Panc1 (cell line): ENCODE data around the gene PLPP7. TPM values are rescaled to one million over a fixed set of nuclear protein-coding genes. Genes with fewer than 3 reads are reported as not detected.
"Not testable (repeated sequence)": the region's sequence is repeated elsewhere in the genome, so short reads cannot be mapped to it uniquely, and the experiment has no call there.

Source experiments
- ATAC-seq: fragments of 200-7000 bp; cut with Tn5 transposase; 2 replicates; pipeline ENCODE4 v1.9.1; 2020; ENCODE audit warnings: mild to moderate bottlenecking, moderate library complexity
- BruUV-seq: library from RNA; stranded (reverse); fragments of 400-500 nt; replicated peaks from 2 replicates; lab custom pipeline; 2021; lab: Mats Ljungman, UMichigan
- CTCF ChIA-PET: fragments of 300-600 bp; sonication (Branson Sonifier 250); formaldehyde crosslinking; loops from one replicate; lab custom pipeline; 2022; ENCODE audit warnings: antibody characterized with exemption; lab: Charles Lee
- POLR2A ChIA-PET: fragments of 300-600 bp; sonication (Branson Sonifier 250); formaldehyde crosslinking; loops from one replicate; lab custom pipeline; 2022; ENCODE audit warnings: antibody characterized with exemption; lab: Charles Lee
- DNase-seq: peaks from one replicate; pipeline ENCODE4 v3.0.0-alpha.2; 2010; ENCODE audit warnings: low read depth, low spot score
- H3K27ac ChIP-seq: 2 replicates; pipeline ENCODE4 v1.5.1; 2011; ENCODE audit warnings: mild to moderate bottlenecking, low read length, inconsistent platforms
- H3K27me3 ChIP-seq: fragments of 200-500 bp; sonication (Bioruptor generic); 2 replicates; pipeline ENCODE4 v1.6.0; 2014; ENCODE audit warnings: low read length, inconsistent platforms; ENCODE audit not compliant: control insufficient read depth, insufficient read depth
- H3K36me3 ChIP-seq: fragments of 200-500 bp; sonication (Bioruptor generic); 2 replicates; pipeline ENCODE4 v1.5.1; 2014; ENCODE audit warnings: inconsistent platforms, mild to moderate bottlenecking, low read length, moderate library complexity; ENCODE audit not compliant: control insufficient read depth, insufficient read depth
- H3K4me1 ChIP-seq: 2 replicates; pipeline ENCODE4 v1.5.1; 2011; ENCODE audit warnings: inconsistent platforms, mild to moderate bottlenecking, low read length, moderate library complexity; ENCODE audit not compliant: control insufficient read depth, insufficient read depth
- H3K4me3 ChIP-seq, 2 experiments: 2 replicates each; pipeline ENCODE4 v1.5.1; 2011 to 2012; ENCODE audit warnings: low read depth in 2 of 2, low read length in 2 of 2, mild to moderate bottlenecking in 2 of 2, inconsistent platforms in 1 of 2, moderate library complexity in 1 of 2
- H3K9me3 ChIP-seq: fragments of 200-500 bp; sonication (Bioruptor generic); 2 replicates; pipeline ENCODE4 v1.5.1; 2014; ENCODE audit warnings: low read depth, mild to moderate bottlenecking, inconsistent platforms, low read length, moderate library complexity; ENCODE audit not compliant: control insufficient read depth, insufficient read depth
- POLR2AphosphoS5 ChIP-seq: IDR thresholded peaks from 2 replicates; pipeline ENCODE4 v1.6.1; 2012; ENCODE audit warnings: mild to moderate bottlenecking, low read depth, low read length, moderate library complexity
- REST ChIP-seq, 2 experiments: IDR thresholded peaks; 2 replicates each; pipeline ENCODE4 v1.6.1; 2011 to 2012; ENCODE audit warnings: low read depth in 2 of 2, control low read depth in 1 of 2, low read length in 1 of 2, mild to moderate bottlenecking in 1 of 2, moderate library complexity in 1 of 2; ENCODE audit not compliant: insufficient read depth in 1 of 2
- SIN3A ChIP-seq: IDR thresholded peaks from 2 replicates; pipeline ENCODE4 v1.6.1; 2012; ENCODE audit warnings: low read depth, mild to moderate bottlenecking, low read length, moderate library complexity, borderline replicate concordance; ENCODE audit not compliant: insufficient read depth
- TCF7L2 ChIP-seq: IDR thresholded peaks from 2 replicates; pipeline ENCODE4 v1.6.1; 2011; ENCODE audit warnings: mild to moderate bottlenecking, low read depth, low read length, inconsistent platforms
- in situ Hi-C: cut with HindIII; loops from 2 replicates; pipeline ENCODE4 v1.10.0; 2016; ENCODE audit warnings: low sequenced_read_pairs, low pct_unique_long_range_greater_than_20kb
- intact Hi-C: fragments of 100-400 bp; cut with micrococcal nuclease; formaldehyde crosslinking; loops from one replicate; pipeline ENCODE4 v1.10.0; 2022; ENCODE audit not compliant: unreplicated experiment
- total RNA-seq: library from RNA; stranded (reverse); gene quantifications from one replicate; pipeline ENCODE4 v1.2.1, GENCODE V29; 2021; ENCODE audit not compliant: unreplicated experiment
- TF ChIP-seq, protein P1 (sequence below): fragments of 450-650 bp; IDR thresholded peaks from 2 replicates; pipeline ENCODE4 v1.5.1; 2017; ENCODE audit warnings: mild to moderate bottlenecking

PLPP7 gene
- total RNA-seq, 1 experiment from 2014 or later = 3.3 TPM

DNA sequence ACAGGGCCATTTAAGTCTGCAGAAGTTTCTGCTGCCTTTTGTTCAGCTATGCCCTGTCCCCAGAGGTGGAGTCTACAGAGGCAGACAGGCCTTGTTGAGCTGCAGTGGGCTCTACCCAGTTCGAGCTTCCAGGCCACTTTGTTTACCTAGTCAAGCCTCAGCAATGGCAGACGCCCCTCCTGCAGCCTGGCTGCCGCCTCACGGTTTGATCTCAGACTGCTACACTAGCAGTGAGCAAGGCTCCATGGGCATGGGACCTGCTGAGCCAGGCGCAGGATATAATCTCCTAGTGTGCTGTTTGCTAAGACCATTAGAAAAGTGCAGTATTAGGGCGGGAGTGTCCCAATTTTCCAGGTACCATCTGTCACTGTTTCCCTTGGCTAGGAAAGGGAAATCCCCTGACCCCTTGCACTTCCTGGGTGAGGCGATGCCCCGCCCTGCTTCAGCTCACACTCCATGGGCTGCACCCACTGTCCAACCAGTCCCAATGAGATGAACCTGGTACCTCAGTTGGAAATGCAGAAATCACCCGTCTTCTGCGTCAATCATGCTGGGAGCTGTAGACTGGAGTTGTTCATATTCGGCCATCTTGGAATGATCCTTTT lies 55.5 kb downstream of the PLPP7 start:
- H3K36me3 ChIP-seq, H3K4me3 ChIP-seq, BruUV-seq, H3K27me3 ChIP-seq, in situ Hi-C loops, H3K27ac ChIP-seq, H3K4me1 ChIP-seq, ATAC-seq, intact Hi-C loops, CTCF ChIA-PET, DNase-seq, H3K9me3 ChIP-seq, POLR2A ChIA-PET: not testable (repeated sequence)

DNA sequence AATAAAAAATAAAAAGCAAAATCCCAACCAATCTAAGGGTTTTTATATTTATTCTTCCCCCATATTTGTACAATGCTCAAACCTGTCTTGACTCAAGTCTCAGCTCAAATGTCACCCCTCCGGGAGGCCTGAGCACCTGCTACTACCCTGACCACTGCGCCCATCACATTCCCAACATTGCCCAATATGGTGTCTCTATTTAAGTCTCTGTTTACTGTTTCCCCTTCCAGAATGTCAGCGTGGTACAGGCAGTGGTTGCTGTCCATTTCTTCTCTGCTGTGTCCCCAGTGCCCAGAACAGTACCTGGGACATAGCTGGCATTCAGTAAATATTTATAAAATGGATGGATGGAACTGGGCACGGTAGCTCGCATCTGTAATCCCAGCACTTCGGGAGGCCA lies 57.0 kb downstream of the PLPP7 start:
- TF ChIP-seq REST (IDR thresholded peaks at IDR 0.05; ENCODE audit: insufficient read depth in 1 of 2, low read depth in 2 of 2, low read length in 1 of 2) = no peak
- TF ChIP-seq, protein P1, sequence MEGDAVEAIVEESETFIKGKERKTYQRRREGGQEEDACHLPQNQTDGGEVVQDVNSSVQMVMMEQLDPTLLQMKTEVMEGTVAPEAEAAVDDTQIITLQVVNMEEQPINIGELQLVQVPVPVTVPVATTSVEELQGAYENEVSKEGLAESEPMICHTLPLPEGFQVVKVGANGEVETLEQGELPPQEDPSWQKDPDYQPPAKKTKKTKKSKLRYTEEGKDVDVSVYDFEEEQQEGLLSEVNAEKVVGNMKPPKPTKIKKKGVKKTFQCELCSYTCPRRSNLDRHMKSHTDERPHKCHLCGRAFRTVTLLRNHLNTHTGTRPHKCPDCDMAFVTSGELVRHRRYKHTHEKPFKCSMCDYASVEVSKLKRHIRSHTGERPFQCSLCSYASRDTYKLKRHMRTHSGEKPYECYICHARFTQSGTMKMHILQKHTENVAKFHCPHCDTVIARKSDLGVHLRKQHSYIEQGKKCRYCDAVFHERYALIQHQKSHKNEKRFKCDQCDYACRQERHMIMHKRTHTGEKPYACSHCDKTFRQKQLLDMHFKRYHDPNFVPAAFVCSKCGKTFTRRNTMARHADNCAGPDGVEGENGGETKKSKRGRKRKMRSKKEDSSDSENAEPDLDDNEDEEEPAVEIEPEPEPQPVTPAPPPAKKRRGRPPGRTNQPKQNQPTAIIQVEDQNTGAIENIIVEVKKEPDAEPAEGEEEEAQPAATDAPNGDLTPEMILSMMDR = no peak
- no peak for TF ChIP-seq POLR2AphosphoS5
- TF ChIP-seq TCF7L2 = no peak
- TF ChIP-seq SIN3A = no peak
- Histone ChIP-seq H3K4me1 (no peaks in the 10 kb centered on the region), H3K9me3 (no peaks in the 10 kb centered on the region), H3K27ac (no peak overlapping the region), H3K27me3 (no peaks in the 10 kb centered on the region), H3K36me3 (no peaks in the 10 kb centered on the region), H3K4me3 (no peak overlapping the region)
- ATAC-seq (no peak), DNase-seq (no peak)
- in situ Hi-C loops = no loop called here
- POLR2A ChIA-PET = no interaction called here
- no TSS peak for BruUV-seq
- CTCF ChIA-PET = interaction anchor here (1.2 kb wide), 1 partner anchor 10 kb away, joined by 3 read pairs; no protein-coding TSS in a partner anchor
- intact Hi-C loops = no loop called here

DNA sequence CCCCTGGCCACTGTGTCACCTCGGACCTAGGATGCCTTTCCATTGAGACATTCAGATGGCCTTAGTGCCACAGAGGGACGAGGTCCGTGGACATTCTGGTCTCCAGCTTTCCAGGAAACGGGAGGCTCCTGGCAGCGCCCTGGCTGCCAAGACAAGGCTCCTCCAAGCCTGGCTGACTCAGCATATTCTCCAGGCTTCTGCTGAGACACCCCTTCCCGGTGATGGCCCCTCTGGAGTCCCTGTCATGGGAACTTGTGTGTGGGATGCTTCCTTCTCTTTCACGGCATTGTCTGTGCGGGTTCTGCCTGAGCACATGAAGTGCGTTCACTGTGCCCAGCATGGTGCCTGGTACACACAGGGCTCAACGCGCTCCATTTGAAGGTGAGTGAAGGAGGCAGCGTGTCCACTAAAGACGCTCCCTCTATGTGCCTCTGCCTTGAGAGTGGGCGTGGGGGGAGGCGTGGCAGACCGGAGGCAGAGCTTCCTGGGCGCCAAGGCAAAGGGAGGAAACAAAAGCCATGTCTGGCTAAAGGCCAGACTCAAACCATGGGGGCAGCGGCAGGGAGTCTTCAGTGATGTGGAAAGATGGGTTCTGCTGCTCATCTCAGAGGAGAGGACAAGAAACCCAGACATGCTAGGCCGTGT lies 58.0 kb downstream of the PLPP7 start:
- H3K36me3 ChIP-seq = no peaks in the 10 kb centered on the region
- H3K9me3 ChIP-seq = no peaks in the 10 kb centered on the region
- no peak overlapping the region for H3K27ac ChIP-seq
- intact Hi-C loops (no loop called here), in situ Hi-C loops (no loop called here)
- BruUV-seq = no TSS peak
- DNase-seq (no peak), ATAC-seq (no peak)
- no peaks in the 10 kb centered on the region for H3K4me1 ChIP-seq
- no peak overlapping the region for H3K4me3 ChIP-seq
- no peak for TF ChIP-seq POLR2AphosphoS5
- POLR2A ChIA-PET = no interaction called here
- H3K27me3 ChIP-seq = no peaks in the 10 kb centered on the region
- CTCF ChIA-PET = interaction anchor here (1.2 kb wide), 1 partner anchor 11 kb away, joined by 3 read pairs; no protein-coding TSS in a partner anchor
